Measurements from ENCODE around the gene CWC27. TPM values are rescaled to one million over a fixed set of nuclear protein-coding genes. Genes with fewer than 3 reads are reported as not detected.
A peak's percentile ranks its signal among the peaks of the same experiment; 100 is the strongest.

Gene CWC27
- total RNA-seq, 1 donor from 2014 or later = 32.4 TPM

DNA sequence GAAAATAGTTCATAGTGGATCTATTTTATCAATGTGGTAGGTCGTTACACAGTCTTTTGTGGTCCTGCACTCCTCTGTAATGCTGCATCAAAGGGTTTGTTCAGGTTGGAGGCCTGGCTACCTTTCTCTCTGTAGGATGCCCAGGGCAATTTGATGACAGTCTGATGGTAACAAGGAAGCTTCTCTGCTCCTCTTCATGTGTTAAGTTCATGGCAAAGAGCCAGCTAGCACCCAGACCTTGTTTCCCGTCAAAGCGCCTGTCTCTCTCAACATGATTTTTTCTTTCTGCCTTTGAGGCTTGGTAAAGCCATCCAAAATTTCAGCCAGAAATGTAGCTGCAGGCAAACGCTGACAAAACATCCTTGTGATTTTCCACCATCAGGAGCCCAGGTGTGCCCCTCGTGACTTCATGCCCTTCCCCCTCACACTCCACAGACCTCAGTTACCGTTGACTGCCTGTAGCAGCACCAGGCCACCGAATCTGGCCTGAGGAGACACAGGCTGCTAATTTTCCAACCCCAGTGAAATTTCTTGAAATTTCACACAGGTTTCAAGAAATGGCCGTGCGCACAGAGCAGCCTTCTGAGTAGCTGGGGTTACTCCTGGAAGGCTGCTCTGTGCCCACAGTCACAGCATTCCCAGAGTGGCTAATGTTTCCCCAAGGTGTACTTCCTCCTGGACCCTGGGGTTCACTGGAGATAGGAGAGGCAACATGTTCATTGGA is 292.7 kb downstream of the CWC27 start:
- no peak overlapping the region for H3K4me3 Mint-ChIP-seq
- intact Hi-C loops (cut with micrococcal nuclease) = no loop called here
- H3K27ac Mint-ChIP-seq = no peak overlapping the region
- H3K4me1 Mint-ChIP-seq = no peaks in the 10 kb centered on the region
- peaks cover 3% of the 10 kb centered on the region for H3K9me3 Mint-ChIP-seq
- no peak for DNase-seq
- no peaks in the 10 kb centered on the region for H3K36me3 Mint-ChIP-seq (ENCODE audit: low read depth)
- peaks cover 10% of the 10 kb centered on the region for H3K27me3 Mint-ChIP-seq

DNA sequence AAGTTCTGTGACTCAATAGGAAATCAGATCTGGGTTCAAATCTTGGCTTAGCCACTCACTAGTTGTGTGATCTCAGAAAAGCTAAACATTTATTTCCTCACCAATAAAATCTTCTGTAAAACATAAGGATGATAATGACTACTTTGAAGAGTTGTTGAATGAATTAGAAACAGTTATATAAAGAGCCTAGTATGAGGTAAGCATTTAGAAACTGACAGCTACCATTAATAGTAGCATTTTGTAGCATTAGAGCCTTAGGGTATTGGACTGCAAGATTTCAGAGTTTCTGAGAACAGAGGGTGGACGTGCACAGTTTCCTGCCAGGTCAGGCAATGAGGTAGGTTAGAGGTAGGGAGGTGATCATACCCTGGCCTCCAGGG is 293.2 kb downstream of the CWC27 start:
- Mint-ChIP-seq H3K4me3 (no peak overlapping the region), H3K9me3 (peaks cover 3% of the 10 kb centered on the region), H3K4me1 (no peaks in the 10 kb centered on the region), H3K27me3 (peaks cover 9% of the 10 kb centered on the region), H3K36me3 (ENCODE audit: low read depth) (no peaks in the 10 kb centered on the region), H3K27ac (no peak overlapping the region)
- peak; percentile 25 for DNase-seq
- intact Hi-C loops (cut with micrococcal nuclease) = no loop called here

DNA sequence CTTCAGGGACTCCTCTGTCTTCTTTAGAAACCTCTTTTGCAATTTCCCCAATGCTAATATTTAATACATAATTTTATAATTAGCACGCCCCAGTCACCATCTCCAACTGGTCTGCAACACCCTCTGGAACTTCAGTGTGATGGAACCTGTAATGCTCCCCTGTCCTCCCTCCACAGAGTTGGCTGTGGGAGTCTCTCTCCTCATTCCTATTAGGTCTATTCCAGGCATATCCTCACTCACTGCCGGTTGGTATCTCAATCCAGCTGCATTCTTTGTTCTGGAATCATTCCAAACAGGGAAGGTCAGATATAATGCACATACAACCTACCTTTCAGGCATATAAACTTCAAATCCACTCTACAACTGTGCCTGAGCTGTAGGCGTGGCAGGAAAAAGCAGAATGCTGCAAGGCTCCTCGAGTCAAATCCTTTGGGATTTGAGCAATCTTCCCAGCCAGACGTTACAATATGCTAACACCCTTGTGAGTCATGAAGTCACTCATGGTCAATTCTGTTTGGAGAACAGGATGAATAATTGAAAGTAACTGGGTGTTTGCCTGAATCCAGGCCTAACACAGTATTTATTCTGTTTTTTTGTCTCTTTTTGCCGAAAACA is 293.8 kb downstream of the CWC27 start:
- peak; percentile 24 for DNase-seq
- Mint-ChIP-seq H3K4me3 (no peak overlapping the region), H3K27ac (no peak overlapping the region), H3K36me3 (ENCODE audit: low read depth) (no peaks in the 10 kb centered on the region), H3K27me3 (peaks cover 9% of the 10 kb centered on the region), H3K9me3 (peaks cover 3% of the 10 kb centered on the region), H3K4me1 (no peaks in the 10 kb centered on the region)
- intact Hi-C loops (cut with micrococcal nuclease) = no loop called here

DNA sequence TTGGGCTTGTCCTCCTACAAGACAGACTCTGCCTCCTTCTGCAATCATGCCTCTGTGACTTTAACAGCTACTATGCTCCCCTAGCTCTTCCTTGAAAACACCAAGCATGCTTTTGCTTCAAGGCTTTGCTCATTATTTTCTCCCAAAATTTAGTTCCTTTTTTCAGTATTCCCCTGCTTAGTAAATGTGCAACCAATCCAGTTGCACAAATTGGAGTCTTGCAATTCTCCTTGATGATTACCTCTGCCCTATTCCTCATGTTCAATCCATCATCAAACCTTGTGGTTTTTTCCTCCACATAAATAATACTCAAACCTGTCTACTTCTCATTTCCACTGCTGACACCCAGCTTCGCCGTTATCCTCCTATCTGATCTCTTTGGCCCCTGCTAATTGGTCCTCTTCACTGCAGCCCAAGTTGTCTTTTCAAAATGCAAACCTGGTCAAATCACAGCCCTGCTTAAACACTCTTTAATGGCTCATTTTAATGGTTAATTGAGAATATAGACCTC is 296.3 kb downstream of the CWC27 start:
- Mint-ChIP-seq H3K27ac (no peak overlapping the region), H3K4me1 (no peaks in the 10 kb centered on the region), H3K27me3 (peaks cover 11% of the 10 kb centered on the region), H3K9me3 (peaks cover 3% of the 10 kb centered on the region), H3K36me3 (ENCODE audit: low read depth) (no peaks in the 10 kb centered on the region), H3K4me3 (no peak overlapping the region)
- intact Hi-C loops (cut with micrococcal nuclease) = no loop called here
- DNase-seq = peak; percentile 23

DNA sequence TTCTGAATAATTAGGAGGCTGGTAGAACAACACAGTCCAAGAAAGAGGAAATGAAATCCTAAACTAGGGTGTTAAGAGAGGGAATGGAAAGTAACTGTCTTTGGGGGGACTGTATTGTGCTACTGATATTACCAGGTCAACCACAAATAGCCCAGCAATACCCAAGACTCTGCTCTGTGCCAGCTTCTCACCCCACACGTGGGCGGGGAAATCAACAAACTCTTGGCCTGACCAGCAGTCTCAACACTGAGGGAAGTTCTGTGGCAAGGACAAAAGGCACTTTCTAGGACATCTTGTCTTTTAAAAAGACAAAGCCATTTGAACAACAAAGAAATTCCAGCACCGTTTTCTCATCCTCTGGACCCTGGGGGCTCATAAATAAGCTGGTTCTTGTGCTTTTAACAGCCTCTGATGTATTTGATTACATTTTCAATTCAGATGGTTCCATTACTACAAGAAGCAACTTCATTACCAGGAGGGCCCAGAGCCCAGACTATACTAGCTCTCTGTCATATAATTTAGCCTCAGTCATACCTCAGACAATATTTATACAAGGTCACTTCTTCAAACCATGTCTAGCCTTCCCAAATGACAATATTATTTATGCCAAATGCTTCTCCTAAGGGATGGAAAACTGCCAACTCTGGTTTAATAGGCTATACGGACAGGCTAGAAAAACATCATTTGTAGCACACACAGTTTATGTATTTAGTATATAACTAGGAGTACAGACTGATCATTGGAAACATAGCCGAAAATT is 297.8 kb downstream of the CWC27 start:
- Mint-ChIP-seq H3K9me3 (peaks cover 3% of the 10 kb centered on the region), H3K36me3 (ENCODE audit: low read depth) (no peaks in the 10 kb centered on the region), H3K27ac (no peak overlapping the region), H3K4me1 (no peaks in the 10 kb centered on the region), H3K4me3 (no peak overlapping the region), H3K27me3 (peaks cover 11% of the 10 kb centered on the region)
- no peak for DNase-seq
- intact Hi-C loops (cut with micrococcal nuclease) = no loop called here

DNA sequence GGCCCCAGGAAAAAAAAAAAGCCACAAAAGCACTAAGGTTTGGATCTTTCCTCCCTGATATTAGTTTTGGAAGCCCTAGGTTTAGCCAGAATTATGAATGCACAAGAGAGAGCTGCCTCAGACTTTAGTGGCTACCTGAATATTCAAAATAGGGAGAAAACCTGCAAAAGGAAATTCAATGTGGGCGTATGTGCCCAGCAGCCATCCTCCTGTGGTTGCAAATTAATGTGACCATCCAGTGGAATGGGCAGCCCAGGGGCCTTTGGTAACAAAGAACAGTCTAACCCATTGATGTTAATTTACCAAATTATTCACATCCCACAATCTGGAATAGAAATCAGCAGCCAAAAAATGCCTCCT is 298.4 kb downstream of the CWC27 start:
- Mint-ChIP-seq H3K4me3 (no peak overlapping the region), H3K27ac (no peak overlapping the region), H3K27me3 (peaks cover 11% of the 10 kb centered on the region), H3K36me3 (ENCODE audit: low read depth) (no peaks in the 10 kb centered on the region), H3K9me3 (peaks cover 3% of the 10 kb centered on the region), H3K4me1 (no peaks in the 10 kb centered on the region)
- peak; percentile 12 for DNase-seq
- intact Hi-C loops (cut with micrococcal nuclease) = no loop called here

Other genes starting within 250 kb of the CWC27 start
- not detected in 2 replicates for gene SHISAL2B, start 78.4 kb upstream of the CWC27 start, total RNA-seq
- gene SREK1IP1, start 239 bp upstream of the CWC27 start, total RNA-seq = 31.1 and 34.8 TPM in 2 replicates

Data from activated CD4-positive, alpha-beta T cell treated with anti-CD3 and anti-CD28 coated beads, Interleukin-2, amount 10 ng/mL, durations not matched to agents 24 days and 14 days (primary cell).